ENCODE results near the gene HBS1L. TPM values are rescaled to one million over a fixed set of nuclear protein-coding genes. Genes with fewer than 3 reads are reported as not detected.

The HBS1L gene
- total and polyA plus RNA-seq, 9 of the 15 experiments (the other 6 are each of a cell fraction or from before 2014, with no cell fraction given): 101 to 199 (median 145) TPM

DNA sequence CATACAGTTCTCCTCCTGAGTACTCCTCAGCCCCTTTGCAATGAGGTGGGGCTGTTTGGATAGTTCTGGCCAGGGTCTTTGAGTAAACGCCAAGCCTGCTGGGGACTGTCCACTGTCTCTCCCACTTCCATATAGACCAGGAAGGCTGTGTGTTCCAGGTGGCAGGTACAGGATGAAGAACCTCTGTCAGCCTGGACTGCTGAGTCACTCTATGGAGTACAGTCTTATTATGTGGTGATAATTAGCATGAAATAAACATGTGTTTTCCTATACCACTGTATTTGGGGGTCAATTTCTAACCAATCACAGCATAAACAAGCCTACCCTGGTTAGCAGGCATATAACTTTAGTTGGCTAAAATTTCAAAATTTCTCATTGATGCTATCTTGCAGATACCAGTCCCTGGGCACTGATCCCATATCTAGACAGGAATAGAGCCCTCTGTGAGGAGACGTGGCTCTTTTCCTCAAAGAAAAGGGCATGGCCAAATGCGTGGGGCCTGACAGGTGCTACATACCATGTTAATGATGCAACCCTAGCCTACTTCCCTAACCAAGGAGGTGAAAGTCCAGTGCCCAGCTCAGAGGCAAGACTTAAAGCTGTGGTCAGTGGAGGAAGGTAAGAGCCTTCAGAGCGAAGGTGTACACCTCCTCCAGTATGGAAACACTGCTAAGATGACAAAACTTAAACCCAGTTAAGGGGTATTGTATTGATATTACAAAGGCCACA, 100.2 kb downstream of the HBS1L start:
- DNase-seq (ENCODE audit: extremely low read depth in 1 of 4, low spot score in 3 of 4): peak in 1 of 4 experiments; percentile 8
- TF ChIP-seq, protein P1, sequence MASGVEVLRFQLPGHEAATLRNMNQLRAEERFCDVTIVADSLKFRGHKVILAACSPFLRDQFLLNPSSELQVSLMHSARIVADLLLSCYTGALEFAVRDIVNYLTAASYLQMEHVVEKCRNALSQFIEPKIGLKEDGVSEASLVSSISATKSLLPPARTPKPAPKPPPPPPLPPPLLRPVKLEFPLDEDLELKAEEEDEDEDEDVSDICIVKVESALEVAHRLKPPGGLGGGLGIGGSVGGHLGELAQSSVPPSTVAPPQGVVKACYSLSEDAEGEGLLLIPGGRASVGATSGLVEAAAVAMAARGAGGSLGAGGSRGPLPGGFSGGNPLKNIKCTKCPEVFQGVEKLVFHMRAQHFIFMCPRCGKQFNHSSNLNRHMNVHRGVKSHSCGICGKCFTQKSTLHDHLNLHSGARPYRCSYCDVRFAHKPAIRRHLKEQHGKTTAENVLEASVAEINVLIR (CRISPR knock-in tag; IDR thresholded peaks at IDR 0.05): no peak
- TF ChIP-seq NFE2 (IDR thresholded peaks at IDR 0.05; ENCODE audit: low read depth) (peak; percentile 78), BHLHE40 (IDR thresholded peaks at IDR 0.05; ENCODE audit: low read length) (no peak), GABPA (tag; conservative IDR thresholded peaks at IDR 0.05; ENCODE audit: low read depth) (no peak), ZNF121 (CRISPR knock-in tag; conservative IDR thresholded peaks at IDR 0.05) (no peak), ZNF316 (IDR thresholded peaks at IDR 0.05) (peak; percentile 46), RFX1 (IDR thresholded peaks at IDR 0.05) (no peak), ESRRA (IDR thresholded peaks at IDR 0.05; ENCODE audit: borderline replicate concordance, low read depth) (no peak), MAFG (tag; conservative IDR thresholded peaks at IDR 0.05) (peak; percentile 64), HNRNPUL1 (IDR thresholded peaks at IDR 0.05; ENCODE audit: low read length) (no peak), MAFF (IDR thresholded peaks at IDR 0.05; ENCODE audit: low read length) (peak; percentile 24; the same call in 1 of the 2 replicates), ZNF224 (CRISPR knock-in tag; IDR thresholded peaks at IDR 0.05) (no peak), KLF16 (IDR thresholded peaks at IDR 0.05) (no peak), C11orf30 (IDR thresholded peaks at IDR 0.05; ENCODE audit: low read depth) (peak; percentile 55; the same call in 1 of the 2 replicates)
- TF ChIP-seq, protein P2, sequence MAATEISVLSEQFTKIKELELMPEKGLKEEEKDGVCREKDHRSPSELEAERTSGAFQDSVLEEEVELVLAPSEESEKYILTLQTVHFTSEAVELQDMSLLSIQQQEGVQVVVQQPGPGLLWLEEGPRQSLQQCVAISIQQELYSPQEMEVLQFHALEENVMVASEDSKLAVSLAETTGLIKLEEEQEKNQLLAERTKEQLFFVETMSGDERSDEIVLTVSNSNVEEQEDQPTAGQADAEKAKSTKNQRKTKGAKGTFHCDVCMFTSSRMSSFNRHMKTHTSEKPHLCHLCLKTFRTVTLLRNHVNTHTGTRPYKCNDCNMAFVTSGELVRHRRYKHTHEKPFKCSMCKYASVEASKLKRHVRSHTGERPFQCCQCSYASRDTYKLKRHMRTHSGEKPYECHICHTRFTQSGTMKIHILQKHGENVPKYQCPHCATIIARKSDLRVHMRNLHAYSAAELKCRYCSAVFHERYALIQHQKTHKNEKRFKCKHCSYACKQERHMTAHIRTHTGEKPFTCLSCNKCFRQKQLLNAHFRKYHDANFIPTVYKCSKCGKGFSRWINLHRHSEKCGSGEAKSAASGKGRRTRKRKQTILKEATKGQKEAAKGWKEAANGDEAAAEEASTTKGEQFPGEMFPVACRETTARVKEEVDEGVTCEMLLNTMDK (IDR thresholded peaks at IDR 0.05; ENCODE audit: borderline replicate concordance, insufficient read depth, low read depth, low read length, poor library complexity, severe bottlenecking): no peak
- TF ChIP-seq, protein P3, sequence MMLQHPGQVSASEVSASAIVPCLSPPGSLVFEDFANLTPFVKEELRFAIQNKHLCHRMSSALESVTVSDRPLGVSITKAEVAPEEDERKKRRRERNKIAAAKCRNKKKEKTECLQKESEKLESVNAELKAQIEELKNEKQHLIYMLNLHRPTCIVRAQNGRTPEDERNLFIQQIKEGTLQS (IDR thresholded peaks at IDR 0.05): 0 out of 2 replicates have a peak, but pooled peaks have one; percentile 16
- TF ChIP-seq, protein P3 (CRISPR knock-in tag; conservative IDR thresholded peaks at IDR 0.05): no peak
- TF ChIP-seq, protein P4, sequence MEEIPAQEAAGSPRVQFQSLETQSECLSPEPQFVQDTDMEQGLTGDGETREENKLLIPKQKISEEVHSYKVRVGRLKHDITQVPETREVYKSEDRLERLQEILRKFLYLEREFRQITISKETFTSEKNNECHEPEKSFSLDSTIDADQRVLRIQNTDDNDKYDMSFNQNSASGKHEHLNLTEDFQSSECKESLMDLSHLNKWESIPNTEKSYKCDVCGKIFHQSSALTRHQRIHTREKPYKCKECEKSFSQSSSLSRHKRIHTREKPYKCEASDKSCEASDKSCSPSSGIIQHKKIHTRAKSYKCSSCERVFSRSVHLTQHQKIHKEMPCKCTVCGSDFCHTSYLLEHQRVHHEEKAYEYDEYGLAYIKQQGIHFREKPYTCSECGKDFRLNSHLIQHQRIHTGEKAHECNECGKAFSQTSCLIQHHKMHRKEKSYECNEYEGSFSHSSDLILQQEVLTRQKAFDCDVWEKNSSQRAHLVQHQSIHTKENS (CRISPR knock-in tag; IDR thresholded peaks at IDR 0.05): no peak
- no TSS peak for BruUV-seq (replicated peaks)
- WGBS (ENCODE audit: insufficient coverage, low coverage, missing lambda C conversion rate): 56% methylated on average over 4 of the region's 4 CpGs
- H3K9me1 ChIP-seq (ENCODE audit: control insufficient read depth, insufficient read depth, low read length): no peaks in the 10 kb centered on the region
- H3K27me3 ChIP-seq (ENCODE audit: control insufficient read depth in 2 of 2, insufficient read depth in 2 of 2, low read length in 2 of 2): no peaks in the 10 kb centered on the region
- no peak overlapping the region for H2AFZ ChIP-seq (ENCODE audit: low read depth, low read length)
- peaks cover 2% of the 10 kb centered on the region; the same call in 1 of the 3 replicates for H3K36me3 ChIP-seq (ENCODE audit: control insufficient read depth, insufficient read depth, low read length)
- POLR2A ChIA-PET: no interaction called here
- no peak overlapping the region for H3K4me2 ChIP-seq (ENCODE audit: insufficient read depth, low read length)
- peak; percentile 19 for FAIRE-seq
- CTCF ChIA-PET (ENCODE audit: low intra/inter-chr PET ratio): no interaction called here
- H3K4me1 ChIP-seq (replicated peaks in 1 of 2; ENCODE audit: control insufficient read depth in 2 of 2, insufficient read depth in 2 of 2, low read length in 2 of 2): no peaks in the 10 kb centered on the region; a peak in 1 of 5 replicates
- H3K9me3 ChIP-seq (replicated peaks; ENCODE audit: control insufficient read depth, insufficient read depth, low read depth, low read length): no peaks in the 10 kb centered on the region
- no peak overlapping the region for H3K27ac ChIP-seq (ENCODE audit: extremely low read depth, low read depth, low read length)
- peak; percentile 42 for ATAC-seq
- in situ Hi-C loops (cut with MboI): no loop called here
- no peak overlapping the region for H3K9ac ChIP-seq (ENCODE audit: insufficient read depth in 1 of 2, low read depth in 2 of 2, low read length in 2 of 2)
- no peaks in the 10 kb centered on the region for H3K79me2 ChIP-seq (ENCODE audit: control insufficient read depth, insufficient read depth, low read length)
- no peak overlapping the region for H3K4me3 ChIP-seq
- intact Hi-C loops (cut with micrococcal nuclease): no loop called here
- H4K20me1 ChIP-seq (replicated peaks; ENCODE audit: control insufficient read depth, insufficient read depth, low read length): no peaks in the 10 kb centered on the region
